H1 (cell line): ENCODE measurements around the gene CLIC1. TPM values are rescaled to one million over a fixed set of nuclear protein-coding genes. Genes with fewer than 3 reads are reported as not detected.
"Not testable (repeated sequence)": the region's sequence is repeated elsewhere in the genome, so short reads cannot be mapped to it uniquely, and the experiment has no call there.

Experiments used
- CTCF ChIA-PET: fragments of 300-600 bp; sonication (Branson Sonifier 250); formaldehyde crosslinking; loops from one replicate; lab custom pipeline; 2021; ENCODE audit not compliant: partially characterized antibody; lab: Charles Lee
- POLR2A ChIA-PET: fragments of 300-600 bp; sonication (Branson Sonifier 250); formaldehyde crosslinking; loops from one replicate; lab custom pipeline; 2021; ENCODE audit warnings: inconsistent platforms; ENCODE audit not compliant: partially characterized antibody; lab: Charles Lee
- DNase-seq, 2 experiments: peaks; one replicate each; pipeline versions ENCODE4 v3.0.0 to v3.0.0-alpha.2; 2010 to 2022; ENCODE audit warnings: low spot score in 2 of 2, low read depth in 1 of 2, mixed read lengths in 1 of 2
- FAIRE-seq: peaks from 2 replicates; lab custom pipeline; 2011; peaks lifted over from hg19 to GRCh38; lab: Jason Lieb, UNC
- H2AFZ ChIP-seq: 2 replicates; pipeline ENCODE4 v1.8.1; 2012; ENCODE audit warnings: low read length, inconsistent platforms
- H2AK5ac ChIP-seq: 2 replicates; pipeline ENCODE4 v1.6.1; 2013; ENCODE audit warnings: low read depth, low read length
- H2BK120ac ChIP-seq: replicated peaks from 2 replicates; pipeline ENCODE3; 2013; ENCODE audit warnings: low read depth, low read length, inconsistent platforms
- H2BK12ac ChIP-seq: 2 replicates; pipeline ENCODE4 v1.6.1; 2013; ENCODE audit warnings: low read depth, low read length
- H2BK15ac ChIP-seq: 2 replicates; pipeline ENCODE4 v1.6.1; 2013; ENCODE audit warnings: low read length
- H2BK20ac ChIP-seq: 2 replicates; pipeline ENCODE4 v1.6.1; 2013; ENCODE audit warnings: low read length
- H2BK5ac ChIP-seq: 2 replicates; pipeline ENCODE4 v1.6.1; 2013; ENCODE audit warnings: low read depth, low read length
- H3K14ac ChIP-seq: 2 replicates; pipeline ENCODE4 v1.6.1; 2013; ENCODE audit warnings: inconsistent platforms; ENCODE audit not compliant: insufficient read length
- H3K18ac ChIP-seq: 2 replicates; pipeline ENCODE4 v1.6.1; 2013; ENCODE audit warnings: low read length; ENCODE audit errors: extremely low read depth
- H3K23ac ChIP-seq: 2 replicates; pipeline ENCODE4 v1.6.1; 2013; ENCODE audit warnings: inconsistent platforms; ENCODE audit not compliant: insufficient read length
- H3K23me2 ChIP-seq: 2 replicates; pipeline ENCODE4 v1.6.1; 2013; ENCODE audit warnings: low read depth, low read length
- H3K27ac ChIP-seq: 2 replicates; pipeline ENCODE4 v1.6.1; 2011; ENCODE audit warnings: low read depth, low read length, inconsistent platforms
- H3K27me3 ChIP-seq, 4 experiments: replicated peaks in 1 of 4; 1 replicate in 1 of 4; 2 replicates in 3 of 4; pipeline versions ENCODE4 v1.6.1 to v1.8.1; 2011 to 2013; ENCODE audit warnings: low read length in 3 of 4, mild to moderate bottlenecking in 3 of 4, inconsistent platforms in 2 of 4, mixed read lengths in 2 of 4, moderate library complexity in 1 of 4; ENCODE audit not compliant: control insufficient read depth in 3 of 4, insufficient read depth in 3 of 4; ENCODE audit errors: extremely low read depth in 1 of 4
- H3K36me3 ChIP-seq, 4 experiments: 2 replicates each; pipeline versions ENCODE4 v1.6.1 to v1.8.1; 2011 to 2013; ENCODE audit warnings: mild to moderate bottlenecking in 4 of 4, low read length in 3 of 4, moderate library complexity in 2 of 4, control low read depth in 1 of 4, inconsistent platforms in 1 of 4; ENCODE audit not compliant: insufficient read depth in 4 of 4, control insufficient read depth in 2 of 4
- H3K4ac ChIP-seq: replicated peaks from 2 replicates; pipeline ENCODE3; 2013; ENCODE audit warnings: low read length, low read depth, mixed read lengths, inconsistent platforms; ENCODE audit not compliant: insufficient read length
- H3K4me1 ChIP-seq, 4 experiments: replicated peaks in 1 of 4; 1 replicate in 1 of 4; 2 replicates in 3 of 4; pipeline versions ENCODE4 v1.6.1 to v1.8.1; 2011 to 2013; ENCODE audit warnings: low read length in 3 of 4, inconsistent platforms in 2 of 4, mixed read lengths in 1 of 4; ENCODE audit not compliant: insufficient read depth in 4 of 4, control insufficient read depth in 3 of 4
- H3K4me2 ChIP-seq, 2 experiments: 2 replicates each; pipeline versions ENCODE4 v1.6.1 to v1.8.1; 2011 to 2013; ENCODE audit warnings: low read depth in 2 of 2, low read length in 2 of 2, control low read depth in 1 of 2, inconsistent platforms in 1 of 2, mild to moderate bottlenecking in 1 of 2; ENCODE audit not compliant: insufficient read depth in 1 of 2
- H3K4me3 ChIP-seq, 4 experiments: fragments of 200-600, 300-600 bp in 1 of 4; sonication (generic), shearing (Covaris generic), sonication (Bioruptor Twin) in 1 of 4; 2 replicates each; pipeline versions ENCODE4 v1.5.1 to v1.8.1; 2011 to 2016; ENCODE audit warnings: low read length in 4 of 4, low read depth in 3 of 4, control low read depth in 2 of 4, inconsistent platforms in 2 of 4, mild to moderate bottlenecking in 2 of 4, mixed read lengths in 1 of 4, moderate library complexity in 1 of 4; ENCODE audit not compliant: insufficient read depth in 2 of 4; ENCODE audit errors: extremely low read depth in 1 of 4
- H3K56ac ChIP-seq: replicated peaks from 2 replicates; pipeline ENCODE3; 2013; ENCODE audit warnings: low read depth, mild to moderate bottlenecking, mixed read lengths, low read length, inconsistent platforms; ENCODE audit not compliant: insufficient read length
- H3K79me1 ChIP-seq: 2 replicates; pipeline ENCODE4 v1.6.1; 2013; ENCODE audit warnings: low read depth, low read length, control low read depth
- H3K79me2 ChIP-seq, 2 experiments: 2 replicates each; pipeline versions ENCODE4 v1.6.1 to v1.8.1; 2012 to 2013; ENCODE audit warnings: low read length in 2 of 2, mild to moderate bottlenecking in 2 of 2, inconsistent platforms in 1 of 2; ENCODE audit not compliant: insufficient read depth in 2 of 2, control insufficient read depth in 1 of 2
- H3K9ac ChIP-seq, 4 experiments: replicated peaks in 1 of 4; 1 replicate in 1 of 4; 2 replicates in 3 of 4; pipeline versions ENCODE4 v1.6.1 to v1.8.1; 2011 to 2013; ENCODE audit warnings: low read depth in 3 of 4, low read length in 3 of 4, control low read depth in 2 of 4, mild to moderate bottlenecking in 2 of 4, moderate library complexity in 2 of 4, inconsistent platforms in 1 of 4; ENCODE audit errors: extremely low read depth in 1 of 4
- H3K9me3 ChIP-seq, 2 experiments: 2 replicates each; pipeline versions ENCODE4 v1.6.1 to v1.8.1; 2012 to 2013; ENCODE audit warnings: mild to moderate bottlenecking in 2 of 2, moderate library complexity in 2 of 2, control low read depth in 1 of 2, inconsistent platforms in 1 of 2, low read depth in 1 of 2, low read length in 1 of 2, mixed read lengths in 1 of 2; ENCODE audit not compliant: insufficient read depth in 2 of 2
- H4K20me1 ChIP-seq, 2 experiments: replicated peaks in 1 of 2; 2 replicates each; pipeline versions ENCODE3 to v1.8.1; 2011 to 2013; ENCODE audit warnings: inconsistent platforms in 2 of 2, low read length in 2 of 2, mild to moderate bottlenecking in 1 of 2; ENCODE audit not compliant: insufficient read depth in 2 of 2, control insufficient read depth in 1 of 2
- H4K5ac ChIP-seq: 2 replicates; pipeline ENCODE4 v1.6.1; 2013; ENCODE audit warnings: low read length, low read depth, mixed read lengths, inconsistent platforms; ENCODE audit not compliant: insufficient read length
- H4K8ac ChIP-seq: 2 replicates; pipeline ENCODE4 v1.8.0; 2013; ENCODE audit warnings: mild to moderate bottlenecking, moderate library complexity, low read length, inconsistent platforms; ENCODE audit not compliant: insufficient read depth; ENCODE audit errors: extremely low read depth
- H4K91ac ChIP-seq: replicated peaks from 2 replicates; pipeline ENCODE3; 2013; ENCODE audit warnings: low read length, mixed read lengths, inconsistent platforms; ENCODE audit not compliant: insufficient read length
- WGBS, 2 experiments: shearing (Covaris generic) in 1 of 2; methylation state at CpG; one replicate each; pipeline versions ENCODE4 v1.1.6 to v1.1.7; 2013 to 2015; ENCODE audit warnings: low lambda C conversion rate in 2 of 2, mixed read lengths in 2 of 2, inconsistent platforms in 1 of 2, low coverage in 1 of 2, missing lambda C conversion rate in 1 of 2; ENCODE audit not compliant: insufficient replicate concordance in 2 of 2, insufficient coverage in 1 of 2, insufficient read length in 1 of 2; ENCODE audit errors: extremely low coverage in 1 of 2, missing lambda C conversion rate in 1 of 2; 5-methylcytosine and 5-hydroxymethylcytosine counted together
- polyA plus RNA-seq, 7 experiments: library from polyadenylated mRNA; depleted of rRNA in 3 of 7; stranded (reverse) in 5 of 7; unstranded in 2 of 7; fragments of >200 nt in 5 of 7; fragments of 200-250 nt in 2 of 7; gene quantifications; 1 replicate in 5 of 7; 2 replicates in 1 of 7; 4 replicates in 1 of 7; pipeline versions ENCODE4 v1.2.1 to v1.2.3, GENCODE V29; 2011 to 2013; ENCODE audit warnings: missing spikeins in 2 of 7, mixed read lengths in 2 of 7
- total RNA-seq: library from RNA; stranded (reverse); fragmentation: NEBNext Ultra II Directional; extraction: Animal tissue kit (Norgen Biotek cat#: 25700); gene quantifications from 2 replicates; pipeline ENCODE4 v1.2.1, GENCODE V29; 2021

Gene CLIC1
- total and polyA plus RNA-seq, 2 of the 8 experiments (the other 6 are each of a cell fraction or from before 2014, with no cell fraction given): 250 to 277 TPM

DNA sequence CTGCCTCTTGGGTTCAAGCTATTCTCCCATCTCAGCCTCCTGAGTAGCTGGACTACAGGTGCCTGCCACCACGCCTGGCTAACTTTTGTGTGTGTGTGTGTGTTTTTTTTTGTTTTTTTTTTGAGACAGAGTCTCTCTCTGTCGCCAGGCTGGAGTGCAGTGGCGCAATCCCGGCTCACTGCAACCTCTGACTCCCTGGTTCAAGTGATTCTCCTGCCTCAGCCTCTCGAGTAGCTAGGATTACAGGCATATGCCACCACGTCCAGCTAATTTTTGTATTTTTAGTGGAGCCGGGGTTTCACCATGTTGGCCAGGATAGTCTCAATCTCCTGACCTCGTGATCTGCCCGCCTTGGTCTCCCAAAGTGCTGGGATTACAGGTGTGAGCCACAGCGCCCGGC is 27.2 kb downstream of the CLIC1 start:
- H3K23me2 ChIP-seq, H3K27ac ChIP-seq, DNase-seq, H2AK5ac ChIP-seq, H3K4me2 ChIP-seq, H3K9me3 ChIP-seq, H2BK120ac ChIP-seq, H2BK5ac ChIP-seq, H3K4ac ChIP-seq, H3K36me3 ChIP-seq, H2AFZ ChIP-seq, H3K23ac ChIP-seq, H3K14ac ChIP-seq, H3K79me2 ChIP-seq, H4K91ac ChIP-seq, POLR2A ChIA-PET, H2BK12ac ChIP-seq, H3K4me3 ChIP-seq, H4K5ac ChIP-seq, H4K20me1 ChIP-seq, FAIRE-seq, H2BK20ac ChIP-seq, H4K8ac ChIP-seq, H3K9ac ChIP-seq, H3K56ac ChIP-seq, H3K79me1 ChIP-seq, H2BK15ac ChIP-seq, H3K18ac ChIP-seq, H3K4me1 ChIP-seq, H3K27me3 ChIP-seq: not testable (repeated sequence)
- WGBS, 2 experiments: 96% methylated on average over 11 of the region's 11 CpGs; no CpG with 5 or more reads in 1 of the 2 experiments
- CTCF ChIA-PET: interaction anchor here (1.0 to 1.4 kb wide), 3 partner anchors 9 to 15 kb away, joined by 3 read pairs; partner anchors contain the start of gene LY6G6C
